Fibroblast of villous mesenchyme (primary cell): ENCODE results near the gene DCDC2B. TPM values are rescaled to one million over a fixed set of nuclear protein-coding genes. Genes with fewer than 3 reads are reported as not detected.

Source experiments
- DNase-seq: peaks from one replicate; pipeline ENCODE4 v3.0.0-alpha.2; 2010; ENCODE audit warnings: low read depth
- H3K4me3 ChIP-seq: 2 replicates; pipeline ENCODE4 v1.5.1; 2011; ENCODE audit warnings: low read depth, mild to moderate bottlenecking, low read length
- total RNA-seq: library from RNA; depleted of rRNA; stranded (reverse); fragments of >200 nt; gene quantifications from 2 replicates; pipeline ENCODE4 v1.2.3, GENCODE V29; 2012
- TF ChIP-seq, protein P1 (sequence below): IDR thresholded peaks from 2 replicates; pipeline ENCODE4 v1.5.1; 2012; ENCODE audit warnings: low read depth, mild to moderate bottlenecking, low read length; ENCODE audit not compliant: insufficient read depth

Gene DCDC2B
- total RNA-seq, 1 donor = not detected

GRCh38 chr1:32239337-32239736, 30.4 kb downstream of the DCDC2B start:
- TF ChIP-seq, protein P1, sequence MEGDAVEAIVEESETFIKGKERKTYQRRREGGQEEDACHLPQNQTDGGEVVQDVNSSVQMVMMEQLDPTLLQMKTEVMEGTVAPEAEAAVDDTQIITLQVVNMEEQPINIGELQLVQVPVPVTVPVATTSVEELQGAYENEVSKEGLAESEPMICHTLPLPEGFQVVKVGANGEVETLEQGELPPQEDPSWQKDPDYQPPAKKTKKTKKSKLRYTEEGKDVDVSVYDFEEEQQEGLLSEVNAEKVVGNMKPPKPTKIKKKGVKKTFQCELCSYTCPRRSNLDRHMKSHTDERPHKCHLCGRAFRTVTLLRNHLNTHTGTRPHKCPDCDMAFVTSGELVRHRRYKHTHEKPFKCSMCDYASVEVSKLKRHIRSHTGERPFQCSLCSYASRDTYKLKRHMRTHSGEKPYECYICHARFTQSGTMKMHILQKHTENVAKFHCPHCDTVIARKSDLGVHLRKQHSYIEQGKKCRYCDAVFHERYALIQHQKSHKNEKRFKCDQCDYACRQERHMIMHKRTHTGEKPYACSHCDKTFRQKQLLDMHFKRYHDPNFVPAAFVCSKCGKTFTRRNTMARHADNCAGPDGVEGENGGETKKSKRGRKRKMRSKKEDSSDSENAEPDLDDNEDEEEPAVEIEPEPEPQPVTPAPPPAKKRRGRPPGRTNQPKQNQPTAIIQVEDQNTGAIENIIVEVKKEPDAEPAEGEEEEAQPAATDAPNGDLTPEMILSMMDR = no peak
- no peak overlapping the region for H3K4me3 ChIP-seq
- DNase-seq = no peak

- no peak for DNase-seq
- H3K4me3 ChIP-seq = peak overlapping the region; percentile 87
- TF ChIP-seq, protein P1 = no peak
Measured at GRCh38 chr1:32239790-32240139, 30.9 kb downstream of the DCDC2B start.

DNA sequence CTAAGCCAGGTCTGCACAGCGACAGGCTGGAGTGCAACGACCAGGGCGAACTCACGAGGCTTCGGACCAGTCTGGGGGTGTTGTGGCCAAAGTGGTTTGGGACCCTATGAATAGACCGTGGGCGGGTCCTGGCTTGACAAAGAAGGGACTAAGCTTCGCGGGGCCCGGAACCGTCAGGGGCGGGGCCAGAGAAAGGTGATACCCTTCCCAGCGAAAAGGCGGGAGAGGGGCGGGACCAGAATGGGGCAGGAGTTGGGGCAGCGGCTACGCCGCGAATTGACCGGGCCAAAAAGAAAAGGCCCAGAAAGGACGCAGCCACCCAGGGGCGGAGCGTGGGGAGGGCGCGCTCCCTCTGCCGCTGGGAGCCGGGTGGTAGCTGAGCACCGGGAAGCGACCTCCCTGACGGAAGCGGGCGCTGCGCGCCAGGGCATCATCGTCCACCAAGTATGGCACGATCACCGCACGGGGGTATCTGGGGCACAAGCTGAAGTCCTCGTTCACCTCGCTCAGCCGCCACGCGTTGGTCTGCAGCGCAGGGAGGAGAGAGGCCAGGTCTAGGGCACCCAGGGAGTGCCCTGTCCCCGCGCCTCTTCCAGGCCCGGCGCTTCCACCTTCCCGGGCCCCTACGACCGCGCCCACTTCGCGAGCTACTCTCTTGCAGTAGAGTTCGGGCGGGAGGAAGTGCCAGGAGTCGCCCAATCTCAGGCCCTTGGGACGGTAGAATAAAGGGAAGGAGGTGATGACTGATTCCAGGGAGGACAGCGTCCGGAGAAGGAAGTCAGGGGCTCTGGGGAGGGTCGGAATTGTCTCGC, 31.5 kb downstream of the DCDC2B start:
- peak overlapping the region; percentile 87 for H3K4me3 ChIP-seq
- DNase-seq = peak; percentile 57
- TF ChIP-seq, protein P1 = peak; percentile 28

DNA sequence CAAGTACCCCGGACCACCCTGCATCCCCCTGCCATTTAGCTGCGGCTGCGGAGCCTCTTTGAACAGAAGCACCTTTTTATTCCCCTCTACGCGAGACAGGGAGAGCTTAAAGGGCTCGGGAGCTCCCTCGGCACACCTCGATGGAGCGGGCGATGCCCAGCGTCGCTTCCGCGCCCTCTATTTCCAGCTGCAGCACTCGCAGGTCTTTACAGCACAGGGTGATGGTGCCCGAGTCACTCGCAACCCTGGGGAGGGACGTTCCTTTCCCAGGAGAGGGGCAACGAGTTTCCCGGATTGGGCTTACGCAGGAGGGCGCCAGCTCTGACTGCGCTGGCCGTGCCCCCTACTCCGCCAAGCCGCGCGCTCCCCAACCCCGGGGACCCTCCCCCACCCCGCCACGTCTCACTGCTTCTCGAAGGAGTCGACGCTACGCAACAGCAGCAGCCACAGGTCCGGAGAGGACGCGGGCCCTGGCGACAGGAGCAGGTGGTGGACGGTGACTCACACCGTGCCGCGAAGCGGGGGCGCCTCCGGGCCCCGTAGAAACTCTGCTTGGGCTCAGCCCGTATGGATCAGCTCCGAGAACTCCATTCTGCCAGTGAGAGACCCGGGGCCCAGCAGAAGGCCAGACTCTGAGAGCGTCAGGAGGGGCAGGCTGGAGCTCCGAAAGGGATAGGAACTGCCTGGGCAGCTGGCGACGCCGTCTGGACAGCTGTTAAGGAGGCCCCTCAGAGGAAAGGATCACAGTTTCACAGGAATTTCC, 32.3 kb downstream of the DCDC2B start:
- TF ChIP-seq, protein P1 = no peak
- peak overlapping the region; percentile 87 for H3K4me3 ChIP-seq
- DNase-seq = peak; percentile 69

DNA sequence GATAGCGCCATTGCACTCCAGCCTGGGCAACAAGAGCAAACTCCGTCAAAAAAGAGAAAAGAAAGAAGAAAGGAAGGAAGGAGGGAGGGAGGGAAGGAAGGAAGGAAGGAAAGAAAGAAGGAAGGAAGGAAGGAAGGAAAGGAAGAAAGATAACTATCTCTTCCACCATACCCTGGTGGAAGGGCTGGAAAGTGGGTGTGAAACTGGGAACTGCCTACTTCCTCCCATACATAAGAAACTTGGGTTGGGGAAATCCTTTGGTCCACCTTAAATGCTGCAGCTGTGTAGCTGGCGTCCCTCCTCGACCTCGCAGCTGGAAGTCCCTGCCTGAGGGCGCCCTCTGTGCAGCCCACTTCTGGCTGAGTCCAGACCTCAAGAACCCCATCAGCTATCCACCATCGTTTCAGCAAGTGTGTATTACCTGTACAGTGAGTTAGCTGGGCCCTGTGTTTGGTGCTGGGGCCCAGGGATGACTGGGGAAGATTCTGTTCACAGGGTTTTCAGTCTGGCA, 33.5 kb downstream of the DCDC2B start:
- peak overlapping the region; percentile 37 for H3K4me3 ChIP-seq
- DNase-seq = peak; percentile 62
- TF ChIP-seq, protein P1 = no peak

- peak; percentile 87 for DNase-seq
- H3K4me3 ChIP-seq = no peak within 1 kb of the TSS
- TF ChIP-seq, protein P1 = no peak
Measured at GRCh38 chr1:32246888-32247273, 38.0 kb downstream of the DCDC2B start, which contains the start of gene FAM167B. Gene FAM167B, plus strand, starts transcription at chr1:32247222. Its CDS starts 200 bp downstream, at chr1:32247422.
